Nucleus accumbens (tissue), 56 donors: ENCODE results near the gene CIAO3.

Experiments
- DNase-seq, 56 donors: peaks; one replicate each; lab custom pipeline; 2025; lab: John Stamatoyannopoulos, UW

CIAO3 gene

GRCh38 chr16:726188-726437 lies 14.7 kb downstream of the CIAO3 start:
- no peak for DNase-seq

DNA sequence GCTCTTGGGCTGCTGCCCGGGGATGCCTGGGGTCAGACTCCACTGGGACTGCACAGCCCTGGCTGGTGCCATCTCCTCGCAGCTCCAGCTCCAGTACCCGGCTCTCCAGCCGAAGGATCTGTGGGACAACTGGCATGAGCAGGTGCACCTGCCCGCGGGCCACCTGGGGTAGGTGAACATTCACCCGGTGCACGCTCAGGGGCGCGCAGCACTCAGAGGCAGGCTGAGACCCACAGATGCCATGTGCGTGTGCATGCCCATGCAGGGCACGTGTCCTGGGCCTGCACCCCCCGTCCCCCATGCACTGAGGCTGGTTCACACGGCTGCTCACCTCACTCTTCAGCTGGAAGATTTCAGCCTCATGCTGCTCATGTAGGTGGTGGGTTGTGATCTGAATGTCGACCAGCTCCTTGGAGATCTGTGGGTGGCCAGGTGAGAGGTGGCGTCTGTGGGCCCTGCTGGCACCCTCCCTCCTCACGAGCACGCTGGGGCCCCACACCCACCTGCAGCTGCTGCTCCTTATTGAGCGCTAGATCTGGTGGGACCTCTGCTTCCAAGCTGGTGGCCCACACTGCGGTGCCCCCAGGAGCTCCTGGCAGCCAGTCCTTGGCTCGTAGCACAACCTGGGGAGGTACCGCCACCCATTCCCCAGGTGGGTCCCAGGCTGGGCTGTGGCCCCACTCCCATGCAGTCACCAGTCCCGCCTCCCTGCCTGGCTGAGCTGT lies 15.2 kb downstream of the CIAO3 start:
- DNase-seq, result peak in 1 of 56 donors; percentile 43

- DNase-seq, result no peak
Measured at GRCh38 chr16:725041-725376, 15.8 kb downstream of the CIAO3 start.

DNA sequence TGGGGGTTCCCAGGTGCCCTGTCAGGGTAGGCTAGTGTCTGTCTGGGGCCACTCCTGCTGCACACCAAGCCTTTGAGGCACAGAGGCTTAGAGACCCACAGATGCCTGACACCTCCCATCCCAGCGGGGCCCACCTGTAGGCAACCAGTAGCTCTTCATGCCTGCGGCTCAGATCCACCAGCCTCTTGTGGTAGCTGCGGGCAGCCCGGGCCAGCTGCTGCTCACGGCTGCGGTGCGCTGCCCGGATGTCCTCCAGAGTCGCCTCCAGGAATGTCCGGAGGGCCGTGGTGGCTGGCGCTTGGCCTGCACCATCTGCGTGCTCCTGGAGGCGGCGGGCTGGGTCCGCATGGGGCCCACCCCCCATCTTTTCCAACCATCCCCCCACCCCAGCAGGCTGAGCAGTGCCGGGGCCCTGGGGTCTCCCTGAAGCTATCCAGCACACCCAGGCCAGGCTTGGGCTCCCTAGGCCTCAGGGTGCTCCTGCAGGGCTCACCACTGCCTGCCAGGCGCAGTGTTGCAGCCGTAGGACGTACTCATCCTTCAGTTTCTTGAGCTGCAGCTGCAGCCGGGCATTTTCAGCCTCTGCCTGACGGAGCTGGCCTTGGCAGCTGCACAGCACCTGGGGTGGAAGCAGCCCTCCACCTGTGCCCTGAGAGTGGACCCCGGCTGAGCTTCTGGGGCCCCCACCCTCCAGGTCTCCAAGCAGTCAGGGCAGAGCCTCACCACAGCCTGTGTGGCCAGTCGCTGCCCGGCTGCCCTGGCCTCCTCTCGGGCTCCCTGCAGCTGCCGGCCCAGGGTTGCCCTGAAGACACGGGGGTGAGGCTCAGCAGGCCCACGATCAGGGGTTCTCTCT lies 16.4 kb downstream of the CIAO3 start:
- no peak for DNase-seq

GRCh38 chr16:723695-724094 lies 17.1 kb downstream of the CIAO3 start:
- DNase-seq, result no peak

GRCh38 chr16:722835-723633 lies 17.8 kb downstream of the CIAO3 start:
- no peak for DNase-seq

GRCh38 chr16:721765-722540 lies 18.8 kb downstream of the CIAO3 start:
- no peak for DNase-seq

DNA sequence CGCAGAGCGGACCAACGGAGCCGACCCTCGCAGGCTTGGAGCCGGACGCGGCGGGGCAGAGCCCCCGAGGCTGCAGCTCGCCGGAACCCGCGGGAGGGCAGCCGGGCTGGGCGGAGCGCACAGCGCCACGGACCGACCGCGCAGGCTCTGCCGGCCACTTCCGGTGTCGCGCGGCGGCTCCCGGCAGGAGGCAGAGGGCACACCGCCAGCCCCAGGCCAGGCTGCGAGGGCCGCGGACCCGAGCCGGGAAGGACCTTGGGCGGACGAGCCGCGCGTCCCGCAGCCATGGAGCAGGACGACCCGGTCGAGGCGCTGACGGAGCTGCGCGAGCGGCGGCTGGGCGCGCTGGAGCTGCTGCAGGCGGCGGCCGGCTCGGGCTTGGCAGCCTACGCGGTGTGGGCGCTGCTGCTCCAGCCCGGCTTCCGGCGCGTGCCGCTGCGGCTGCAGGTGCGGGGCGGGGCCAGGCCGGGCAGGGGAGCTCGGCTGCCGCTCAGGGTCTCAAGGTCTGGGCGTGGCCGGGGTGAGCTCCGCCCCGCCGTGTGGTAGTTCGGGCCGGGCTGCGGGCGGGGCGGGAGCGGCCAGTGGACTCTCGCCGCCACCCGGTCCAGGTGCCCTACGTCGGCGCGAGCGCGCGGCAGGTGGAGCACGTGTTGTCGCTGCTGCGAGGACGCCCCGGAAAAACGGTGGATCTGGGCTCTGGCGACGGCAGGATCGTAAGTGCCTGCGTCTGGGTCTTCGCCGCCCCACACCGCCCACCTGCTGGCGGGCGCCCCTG lies 19.6 kb downstream of the CIAO3 start, which contains the start of gene ANTKMT:
Gene ANTKMT (plus strand): TSS at position 157 of the 775 bp plus-strand sequence. CDS start 129 bp downstream, at position 286.
- peak in 52 of 56 donors; percentile 28 to 85 (median 72) for DNase-seq

DNA sequence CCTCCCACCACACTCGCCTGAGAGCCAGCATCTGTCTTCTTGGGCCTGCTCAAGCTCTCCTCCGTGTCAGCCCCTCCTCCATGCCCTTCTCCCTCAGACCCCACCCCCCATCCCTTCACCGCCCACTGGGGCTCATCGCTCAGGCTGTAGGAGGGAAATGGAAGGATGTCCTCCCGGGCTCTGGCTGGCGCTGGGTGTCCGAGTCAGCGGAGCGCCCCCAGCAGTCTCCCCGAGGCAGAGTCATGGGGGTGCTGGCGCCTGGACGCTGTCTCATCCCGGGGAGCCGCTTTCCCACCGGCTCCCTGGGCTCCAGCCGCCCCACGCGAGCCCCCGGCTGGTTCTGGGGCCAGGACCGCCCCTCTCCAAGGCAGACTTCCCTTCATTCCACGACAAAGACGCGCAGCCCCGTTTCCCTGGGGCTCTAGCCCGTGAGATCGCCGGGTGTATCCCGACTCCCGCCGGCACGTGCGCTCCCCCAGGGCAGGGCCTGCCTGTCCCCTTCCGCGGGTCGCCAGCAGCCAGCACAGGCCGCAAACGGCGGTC lies 20.3 kb downstream of the CIAO3 start:
- DNase-seq, result peak in 47 of 56 donors; percentile 34 to 85 (median 64)

GRCh38 chr16:719815-720446 lies 20.9 kb downstream of the CIAO3 start:
- DNase-seq, result peak in 11 of 56 donors; percentile 37 to 73 (median 53)

- DNase-seq, result no peak
Measured at GRCh38 chr16:718922-719321, 21.9 kb downstream of the CIAO3 start.

DNA sequence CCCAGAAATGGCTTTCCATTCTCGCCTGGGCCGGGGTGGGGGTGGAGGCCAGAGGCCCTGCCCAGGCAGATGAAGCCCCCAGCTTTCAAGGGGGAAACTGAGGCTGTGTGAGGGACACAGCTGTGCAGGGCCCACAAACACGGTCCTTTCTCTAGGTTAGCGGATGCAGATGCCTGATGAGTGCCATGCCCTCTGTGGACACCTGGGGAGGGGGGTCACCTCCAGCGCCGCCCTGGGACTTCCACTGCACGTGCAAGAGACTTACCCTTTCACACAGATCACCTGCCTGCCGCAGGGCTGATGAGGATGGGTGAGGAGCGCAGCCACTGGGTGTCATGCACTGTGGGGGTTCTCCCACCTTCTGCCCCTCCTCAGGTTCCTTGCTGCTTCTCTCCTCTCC lies 22.4 kb downstream of the CIAO3 start:
- no peak for DNase-seq

- peak in 21 of 56 donors; percentile 10 to 57 (median 34) for DNase-seq
Measured at GRCh38 chr16:717450-718245, 23.1 kb downstream of the CIAO3 start.

GRCh38 chr16:716768-717325 lies 23.9 kb downstream of the CIAO3 start:
- DNase-seq, result peak in 1 of 56 donors; percentile 44

DNA sequence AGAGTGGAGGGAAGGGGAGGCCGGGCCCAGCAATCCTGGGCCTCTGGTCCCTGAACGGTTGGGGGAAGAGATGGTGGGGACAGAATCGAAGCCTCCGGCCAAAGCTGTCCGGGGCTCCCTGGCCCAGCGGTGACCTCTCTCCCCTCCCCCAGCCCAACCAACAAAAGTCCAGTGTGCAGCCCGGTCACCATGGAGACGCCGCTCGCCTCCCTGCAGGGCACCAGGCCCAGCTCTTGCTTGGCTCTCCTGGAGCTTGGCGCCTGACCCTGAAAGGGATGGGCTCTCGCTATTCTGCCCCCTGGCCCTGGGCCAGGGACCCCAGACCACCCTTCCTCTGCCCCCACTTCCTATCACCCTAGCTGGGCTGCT lies 24.6 kb downstream of the CIAO3 start:
- peak in 55 of 56 donors; percentile 25 to 95 (median 85) for DNase-seq

GRCh38 chr16:715477-716199 lies 25.2 kb downstream of the CIAO3 start:
- DNase-seq, result peak in 8 of 56 donors; percentile 36 to 61 (median 50)
